ENCODE results near the gene SLC39A11. TPM values are rescaled to one million over a fixed set of nuclear protein-coding genes. Genes with fewer than 3 reads are reported as not detected.

SLC39A11 gene
- total and polyA plus RNA-seq, 4 donors = 9.3 to 49.3 (median 24.7) TPM

- Histone ChIP-seq H3K36me3 (ENCODE audit: control insufficient read depth in 4 of 4, insufficient read depth in 4 of 4, low read length in 4 of 4) (peaks cover 0 to 9% (median 0%) of the 10 kb centered on the region in 4 donors), H3K9ac (ENCODE audit: insufficient read depth in 1 of 2, low read length in 2 of 2) (no peak overlapping the region), H3K4me3 (no peak overlapping the region), H3K27ac (ENCODE audit: low read depth in 1 of 2, low read length in 1 of 2) (no peak overlapping the region), H3K27me3 (ENCODE audit: control insufficient read depth in 3 of 3, insufficient read depth in 3 of 3, low read length in 2 of 3) (no peaks in the 10 kb centered on the region), H3K4me1 (ENCODE audit: control insufficient read depth in 5 of 5, insufficient read depth in 5 of 5, low read length in 5 of 5) (no peaks in the 10 kb centered on the region), H3K9me3 (ENCODE audit: control insufficient read depth in 4 of 4, insufficient read depth in 3 of 4, low read length in 3 of 4) (peaks cover 0 to 9% (median 5%) of the 10 kb centered on the region in 4 donors)
- no peak for TF ChIP-seq CTCF (IDR thresholded peaks at IDR 0.05; ENCODE audit: control extremely low read depth, extremely low read depth)
- DNase-seq = peak in 1 of 3 donors; percentile 1
- no peak for ATAC-seq (ENCODE audit: insufficient read depth, low FRiP score)
- 77 to 86% methylated on average over 5 of the region's 5 CpGs for WGBS, 2 donors
Observed at GRCh38 chr17:72822358-72823023, 270.0 kb downstream of the SLC39A11 start.

- WGBS, 2 donors = 91 to 94% methylated on average over 7 of the region's 7 CpGs
- no peak for ATAC-seq (ENCODE audit: insufficient read depth, low FRiP score)
Observed at GRCh38 chr17:72816406-72816805, 276.1 kb downstream of the SLC39A11 start.

GRCh38 chr17:72813481-72813880, 279.0 kb downstream of the SLC39A11 start:
- Histone ChIP-seq H3K36me3 (ENCODE audit: control insufficient read depth in 4 of 4, insufficient read depth in 4 of 4, low read length in 4 of 4) (peaks cover 0 to 3% (median 0%) of the 10 kb centered on the region in 4 donors), H3K27ac (ENCODE audit: low read depth in 1 of 2, low read length in 1 of 2) (no peak overlapping the region), H3K27me3 (ENCODE audit: control insufficient read depth in 3 of 3, insufficient read depth in 3 of 3, low read length in 2 of 3) (no peaks in the 10 kb centered on the region), H3K9ac (ENCODE audit: insufficient read depth in 1 of 2, low read length in 2 of 2) (no peak overlapping the region), H3K4me1 (ENCODE audit: control insufficient read depth in 5 of 5, insufficient read depth in 5 of 5, low read length in 5 of 5) (no peaks in the 10 kb centered on the region), H3K9me3 (ENCODE audit: control insufficient read depth in 4 of 4, insufficient read depth in 3 of 4, low read length in 3 of 4) (peaks cover 0 to 5% (median under 1%) of the 10 kb centered on the region in 4 donors), H3K4me3 (no peak overlapping the region)
- ATAC-seq (ENCODE audit: insufficient read depth, low FRiP score) (no peak), DNase-seq (no peak)
- 84 to 91% methylated on average over 5 of the region's 5 CpGs for WGBS, 2 donors
- no peak for TF ChIP-seq CTCF (IDR thresholded peaks at IDR 0.05; ENCODE audit: control extremely low read depth, extremely low read depth)

More at GRCh38 chr17:72816406-72816805, 276.1 kb downstream of the SLC39A11 start:
- Histone ChIP-seq H3K9ac (ENCODE audit: insufficient read depth in 1 of 2, low read length in 2 of 2) (no peak overlapping the region), H3K27ac (ENCODE audit: low read depth in 1 of 2, low read length in 1 of 2) (no peak overlapping the region), H3K27me3 (ENCODE audit: control insufficient read depth in 3 of 3, insufficient read depth in 3 of 3, low read length in 2 of 3) (no peaks in the 10 kb centered on the region), H3K4me1 (ENCODE audit: control insufficient read depth in 5 of 5, insufficient read depth in 5 of 5, low read length in 5 of 5) (no peaks in the 10 kb centered on the region), H3K36me3 (ENCODE audit: control insufficient read depth in 4 of 4, insufficient read depth in 4 of 4, low read length in 4 of 4) (peaks cover 0 to 2% (median 0%) of the 10 kb centered on the region in 4 donors), H3K9me3 (ENCODE audit: control insufficient read depth in 4 of 4, insufficient read depth in 3 of 4, low read length in 3 of 4) (no peaks in the 10 kb centered on the region), H3K4me3 (no peak overlapping the region)
- TF ChIP-seq CTCF (IDR thresholded peaks at IDR 0.05; ENCODE audit: control extremely low read depth, extremely low read depth) = no peak
- no peak for DNase-seq

All from lung (tissue), 12 donors.